GM18868 (cell line): ENCODE measurements around the gene TMEM123.
A peak's percentile ranks its signal among the peaks of the same experiment; 100 is the strongest.

Experiments used
- ATAC-seq: cut with Tn5 transposase; IDR thresholded peaks from one replicate; pipeline ENCODE4 v1.9.1; 2021; ENCODE audit warnings: mild to moderate bottlenecking, moderate library complexity; ENCODE audit not compliant: unreplicated experiment

TMEM123 gene

DNA sequence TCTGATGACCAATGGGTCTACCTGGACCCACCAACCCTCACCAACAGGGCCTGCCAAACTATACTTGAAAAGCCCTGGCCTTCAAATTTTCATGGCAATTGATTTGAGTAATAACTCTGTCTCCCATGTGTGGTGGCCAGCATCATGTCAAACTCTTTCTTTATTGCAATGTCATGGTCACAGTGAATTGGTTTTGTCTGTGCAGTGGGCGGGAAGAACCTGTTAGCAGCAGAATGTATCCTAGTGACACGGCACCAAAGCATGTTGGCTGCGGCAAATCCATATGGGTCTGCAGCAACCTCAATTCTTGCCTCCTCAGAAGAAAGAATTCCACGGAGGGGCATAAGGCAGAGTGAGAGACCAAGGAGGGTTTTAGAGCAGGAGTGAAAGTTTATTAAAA is 19.6 kb upstream of the TMEM123 start:
- ATAC-seq: no peak

DNA sequence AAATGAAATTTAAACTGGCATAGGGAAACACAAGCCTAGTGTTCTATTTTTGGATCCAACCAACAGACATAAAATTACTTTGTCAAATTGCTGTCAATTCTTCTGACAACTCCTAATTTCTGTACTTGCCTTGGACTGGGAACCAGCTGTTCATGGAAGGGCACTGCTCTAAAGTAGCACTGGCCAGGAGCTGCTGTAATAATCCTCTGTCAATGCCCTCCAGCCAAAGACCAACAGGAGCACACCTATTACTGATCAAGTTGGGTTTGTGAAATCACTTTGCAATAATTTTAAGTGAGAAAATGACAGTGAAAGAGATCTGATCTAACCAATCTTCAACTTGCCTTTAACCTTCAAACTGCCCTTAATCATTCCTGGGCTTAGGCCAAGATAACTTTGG is 18.9 kb upstream of the TMEM123 start:
- ATAC-seq: no peak

DNA sequence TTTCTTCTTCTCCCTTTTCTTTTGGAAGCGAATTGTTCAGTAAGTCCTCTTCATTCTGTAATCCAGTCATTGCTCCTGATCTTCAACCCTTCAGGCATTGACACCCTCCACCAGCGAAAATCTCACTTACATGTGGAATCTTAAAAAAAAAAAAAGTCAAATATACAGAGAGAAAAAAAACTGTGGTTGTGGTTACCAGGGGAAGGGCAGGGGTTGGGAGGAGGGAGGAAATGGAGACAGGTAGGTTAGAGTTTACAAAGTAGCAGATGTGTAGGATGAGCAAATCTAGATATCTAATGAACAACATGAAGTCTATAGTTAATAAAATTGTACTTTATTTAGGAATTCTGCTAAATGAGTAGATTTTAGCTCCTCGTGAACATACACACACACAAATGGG is 17.7 kb upstream of the TMEM123 start:
- no peak for ATAC-seq

DNA sequence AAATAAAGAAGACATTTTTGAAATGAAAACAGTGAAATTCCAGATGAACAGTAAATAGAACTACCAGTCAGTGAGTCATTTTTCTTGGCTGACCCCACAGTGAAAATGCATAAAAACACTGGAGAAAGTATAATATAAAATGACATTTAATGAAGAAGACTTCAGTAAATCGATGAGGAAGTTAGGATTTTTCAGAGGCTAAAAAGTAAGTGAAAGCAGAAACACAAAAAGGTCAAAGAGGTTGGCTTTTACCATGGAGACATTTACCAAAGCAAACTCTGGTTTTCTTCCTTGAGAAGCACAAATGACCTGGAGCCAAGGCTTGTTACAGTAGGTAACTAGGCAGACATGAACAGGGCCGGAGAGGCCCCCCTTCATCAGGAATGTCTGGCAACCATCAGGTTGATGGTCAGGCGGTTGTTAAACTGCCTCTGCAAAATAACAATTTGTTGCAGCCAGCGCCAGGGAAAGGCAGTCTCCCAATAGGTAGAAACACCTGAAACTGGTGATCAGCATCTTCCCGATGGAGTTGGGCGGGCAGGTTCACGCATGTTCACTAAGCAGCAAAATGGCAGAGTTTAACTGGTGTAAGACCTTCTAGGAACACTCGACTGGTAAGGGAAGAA is 16.7 kb upstream of the TMEM123 start:
- ATAC-seq: no peak

DNA sequence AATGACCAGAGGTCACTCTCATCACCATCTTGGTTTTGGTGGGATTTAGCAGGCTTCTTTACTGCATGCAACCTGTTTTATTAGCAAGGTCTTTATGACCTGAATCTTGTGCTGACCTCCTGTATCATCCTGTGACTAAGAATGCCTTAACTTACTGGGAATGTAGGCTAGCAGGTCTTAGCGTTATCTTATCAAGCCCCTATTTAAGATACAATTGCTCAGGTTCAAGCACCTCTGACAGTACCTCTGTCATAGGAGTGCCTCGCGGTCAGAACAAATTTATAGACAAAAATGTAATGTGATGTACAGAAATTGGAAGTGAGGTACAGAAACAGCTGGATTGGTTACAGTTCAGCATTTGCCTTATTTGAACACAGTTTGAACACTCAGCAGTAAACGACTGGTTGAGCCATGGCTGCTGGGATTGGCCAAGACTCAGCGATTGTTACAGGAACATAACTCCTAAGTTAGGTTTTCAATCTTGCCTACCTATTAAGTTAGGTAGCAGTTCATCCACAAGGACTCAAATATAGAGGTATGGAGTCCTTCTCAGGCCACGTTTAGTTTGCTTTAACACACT is 16.1 kb upstream of the TMEM123 start:
- ATAC-seq: no peak

DNA sequence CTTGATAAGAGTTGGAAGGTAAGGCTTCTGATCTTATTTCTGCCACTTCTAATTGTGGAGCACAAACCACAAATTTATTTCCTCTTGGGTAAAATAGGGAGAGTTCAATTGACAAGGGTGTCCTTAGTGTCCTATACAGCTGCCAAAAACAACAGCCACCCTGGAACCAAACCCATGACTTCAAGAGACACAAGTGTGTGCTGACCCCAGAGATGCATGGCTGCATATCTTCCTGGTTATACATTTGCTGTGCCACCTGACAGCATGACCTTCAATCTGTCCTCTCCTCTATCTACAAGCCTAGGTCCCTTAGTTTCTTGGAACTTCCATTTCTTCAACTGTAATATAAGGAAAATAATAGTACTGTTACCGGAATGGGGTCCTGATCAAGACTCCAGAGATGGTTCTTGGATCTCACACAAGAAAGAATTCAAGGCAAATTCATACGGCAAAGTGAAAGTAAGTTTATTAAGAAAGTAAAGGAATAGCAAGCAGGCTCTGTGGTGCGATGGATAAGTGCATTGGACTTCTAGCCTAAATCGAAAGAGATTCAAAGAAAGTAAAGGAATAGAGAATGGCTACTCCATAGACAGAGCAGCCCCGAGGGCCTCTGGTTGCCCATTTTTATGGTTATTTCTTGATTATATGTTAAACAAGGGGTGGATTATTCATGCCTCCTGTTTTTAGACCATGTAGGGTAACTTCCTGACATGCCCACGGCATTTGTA is 15.5 kb upstream of the TMEM123 start:
- no peak for ATAC-seq

DNA sequence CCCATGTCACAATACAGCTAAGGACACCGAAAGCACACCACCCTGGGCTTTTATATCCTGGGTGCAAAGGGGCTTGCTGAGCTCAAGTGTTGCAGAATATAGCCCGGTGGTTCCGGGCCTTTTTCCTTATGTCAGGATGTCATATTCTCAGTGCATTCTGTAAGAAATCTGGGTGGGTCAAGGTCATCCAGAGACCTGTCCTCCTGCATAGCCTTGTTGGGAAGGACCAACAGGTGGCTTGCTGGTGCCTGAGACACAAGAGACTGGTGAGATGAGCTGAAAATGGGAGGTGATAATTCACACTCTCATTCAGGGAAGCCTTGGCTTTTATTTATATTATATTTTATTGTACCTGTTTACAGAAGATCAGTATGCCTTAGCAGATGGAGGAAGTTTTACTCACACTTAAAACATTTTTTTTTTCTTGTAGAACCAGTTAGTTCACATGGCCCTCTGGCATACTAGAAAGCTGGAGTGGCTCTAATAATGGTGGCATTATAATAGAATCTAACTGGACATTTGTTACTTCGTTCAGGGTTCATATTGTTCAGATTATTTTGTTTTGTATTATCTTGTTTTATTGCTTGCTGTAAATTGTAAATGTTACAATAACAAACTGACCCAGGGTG is 14.6 kb upstream of the TMEM123 start:
- no peak for ATAC-seq

DNA sequence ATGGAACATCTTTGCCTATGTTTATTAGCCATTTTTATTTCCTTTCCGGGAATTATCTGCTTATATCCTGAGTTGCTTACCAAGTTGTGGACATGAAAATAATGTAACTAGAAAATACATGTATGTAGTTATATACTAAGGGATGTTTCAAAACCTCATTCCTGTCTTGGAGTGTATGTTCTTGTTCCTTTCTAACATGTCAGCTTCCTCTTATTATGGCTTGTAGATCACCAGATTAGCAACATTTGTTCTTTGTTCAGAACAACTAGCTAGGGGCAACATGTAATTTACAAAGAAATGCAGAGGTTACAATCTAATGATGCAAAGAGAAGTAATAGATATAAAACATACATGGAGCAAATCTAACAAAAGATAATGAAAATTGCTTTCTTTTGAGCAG is 13.1 kb upstream of the TMEM123 start:
- no peak for ATAC-seq

DNA sequence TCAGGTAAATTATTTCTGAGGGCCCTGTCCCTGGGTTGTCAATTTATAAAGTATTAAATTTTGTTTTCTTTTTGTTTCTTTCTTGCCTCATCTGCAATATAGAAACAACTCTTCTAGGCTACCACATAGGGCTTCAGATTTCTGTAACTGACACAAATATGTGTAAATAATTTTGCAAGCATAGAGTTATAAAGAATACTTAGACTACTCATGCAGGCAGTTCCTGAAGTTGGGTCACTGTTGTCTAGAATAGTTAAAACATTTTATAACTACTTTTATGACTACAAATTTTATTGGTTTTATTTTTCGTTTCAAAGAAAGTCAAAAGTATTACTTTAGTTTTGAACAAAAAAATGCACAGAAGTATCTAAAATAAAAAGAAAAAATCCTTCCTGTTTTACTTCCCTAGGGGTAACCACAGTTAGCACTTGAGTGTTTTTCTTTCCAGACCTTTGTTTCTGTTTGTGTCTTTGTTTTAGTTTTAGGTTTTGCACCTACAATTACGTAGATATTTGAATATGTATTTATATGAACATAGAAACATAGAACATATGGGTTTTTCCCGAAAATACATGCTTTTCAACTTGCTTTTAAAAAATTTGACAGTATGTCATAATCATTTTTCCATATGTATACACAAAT is 12.4 kb upstream of the TMEM123 start:
- ATAC-seq: peak; percentile 65

DNA sequence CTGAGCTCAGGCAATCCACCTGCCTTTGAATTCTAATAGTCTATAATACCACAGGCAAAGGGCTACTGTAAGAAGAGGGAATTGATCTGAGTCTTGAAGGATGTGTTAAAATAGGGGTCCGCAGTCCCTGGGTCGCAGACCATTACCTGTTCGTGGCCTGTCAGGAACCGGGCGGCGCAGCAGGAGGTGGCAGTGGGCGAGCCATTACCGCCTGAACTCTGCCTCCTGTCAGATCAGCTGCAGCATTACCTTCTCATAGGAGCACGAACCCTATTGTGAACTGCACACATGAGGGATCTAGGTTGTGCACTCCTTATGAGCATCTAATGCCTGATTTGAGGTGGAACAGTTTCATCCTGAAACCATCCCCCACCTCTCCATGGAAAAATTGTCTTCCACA is 11.5 kb upstream of the TMEM123 start:
- no peak for ATAC-seq

DNA sequence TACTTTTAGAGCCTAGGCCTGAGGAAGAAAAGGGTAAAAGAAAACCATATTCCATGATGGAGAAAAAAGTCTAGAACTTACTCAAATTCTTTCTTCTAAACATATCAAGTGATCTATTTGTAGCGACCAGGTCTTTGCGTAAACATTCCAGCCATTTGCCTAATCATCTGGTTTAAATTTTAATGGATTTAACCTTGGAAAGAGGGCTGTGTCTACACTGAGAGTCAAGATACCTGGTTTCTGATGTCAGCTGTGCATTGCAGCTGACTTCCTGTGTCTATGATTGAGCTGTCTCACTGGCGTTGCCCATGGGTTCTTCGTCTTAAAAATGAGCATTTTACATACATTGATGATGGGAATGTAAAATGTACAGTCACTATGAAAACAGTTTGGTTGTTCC is 10.0 kb upstream of the TMEM123 start:
- ATAC-seq: no peak

DNA sequence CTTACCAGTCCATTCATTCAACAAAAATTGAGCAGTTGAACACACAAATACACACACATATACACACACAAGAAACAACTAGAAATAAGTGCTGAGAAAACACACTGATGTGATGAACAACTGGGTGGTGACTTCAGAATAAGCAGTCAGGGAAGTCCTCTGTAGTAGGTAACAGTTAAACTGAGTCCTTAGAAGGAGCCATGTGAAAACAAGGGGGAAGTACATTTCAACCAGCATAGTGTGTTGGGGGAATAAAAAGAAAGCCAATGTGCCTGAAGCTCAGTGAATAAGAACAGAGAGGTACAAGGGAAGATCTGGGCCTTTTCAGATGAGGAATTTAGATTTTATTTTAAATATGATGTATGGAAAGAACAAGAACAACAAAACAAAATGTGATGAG is 6.8 kb upstream of the TMEM123 start:
- ATAC-seq: peak; percentile 63

DNA sequence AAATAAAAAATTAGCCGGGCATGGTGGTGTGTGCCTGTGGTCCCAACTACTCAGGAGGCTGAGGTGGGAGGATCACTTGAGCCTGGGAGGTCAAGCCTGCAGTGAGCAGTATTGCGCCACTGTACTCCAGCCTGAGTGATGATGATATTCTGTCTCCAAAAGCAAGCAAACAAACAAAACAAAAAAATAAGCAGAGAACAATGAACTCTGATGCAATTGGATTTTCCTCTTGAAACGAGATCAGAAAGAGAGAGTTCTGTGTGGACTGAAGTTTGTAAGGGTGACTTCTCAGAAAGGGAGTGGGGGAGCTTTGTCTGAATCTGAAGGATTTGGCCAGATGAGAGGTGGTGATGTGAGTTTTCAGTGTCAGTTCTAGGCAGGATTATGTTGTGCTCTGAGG is 6.0 kb upstream of the TMEM123 start:
- ATAC-seq: no peak

DNA sequence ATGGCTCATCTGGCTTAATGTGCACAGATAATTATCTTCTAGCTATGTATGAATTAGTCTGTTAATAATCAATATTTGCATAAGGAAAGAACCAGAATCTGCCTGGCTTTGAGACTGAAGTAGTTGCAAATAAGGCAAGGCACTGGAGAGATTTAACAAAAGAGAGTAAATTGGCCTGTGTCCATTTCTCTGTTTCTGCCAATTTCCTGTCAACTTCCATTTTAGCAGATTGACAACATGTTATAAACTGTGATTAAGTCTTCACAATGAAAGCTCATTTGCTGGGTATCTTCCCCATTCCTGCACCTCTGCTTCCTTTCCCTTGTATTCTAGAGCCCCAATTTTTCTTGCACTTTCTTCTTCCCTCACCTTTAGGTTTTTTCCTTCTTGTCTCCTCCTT is 5.3 kb upstream of the TMEM123 start:
- ATAC-seq: no peak

DNA sequence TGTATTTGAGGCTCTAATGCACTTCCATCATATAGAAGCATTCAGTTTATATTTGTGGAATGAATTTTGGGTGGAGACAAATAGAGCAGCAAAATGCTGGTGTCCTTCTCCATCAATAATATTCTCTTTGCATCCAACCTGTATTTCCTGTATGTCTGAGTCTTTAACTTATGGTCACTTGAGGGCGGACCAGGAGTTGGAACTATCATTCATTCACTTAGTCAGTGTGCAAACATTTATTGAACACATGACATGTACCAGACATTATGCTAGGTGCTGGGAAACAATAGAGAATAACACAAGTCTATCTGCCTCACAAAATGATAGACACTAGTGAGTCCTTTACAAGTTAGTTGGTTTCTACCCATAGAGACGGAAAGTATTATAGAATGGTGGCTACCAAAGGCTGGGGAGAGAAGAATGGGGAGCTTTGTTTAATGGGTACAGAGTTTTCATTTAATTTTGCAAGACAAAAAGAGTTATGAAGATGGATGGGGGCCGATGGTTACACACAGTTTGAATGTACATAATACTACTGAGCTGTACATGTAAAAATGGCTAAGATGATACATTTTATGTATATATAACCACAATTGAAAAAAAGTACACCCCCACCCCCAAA is 4.6 kb upstream of the TMEM123 start:
- no peak for ATAC-seq

DNA sequence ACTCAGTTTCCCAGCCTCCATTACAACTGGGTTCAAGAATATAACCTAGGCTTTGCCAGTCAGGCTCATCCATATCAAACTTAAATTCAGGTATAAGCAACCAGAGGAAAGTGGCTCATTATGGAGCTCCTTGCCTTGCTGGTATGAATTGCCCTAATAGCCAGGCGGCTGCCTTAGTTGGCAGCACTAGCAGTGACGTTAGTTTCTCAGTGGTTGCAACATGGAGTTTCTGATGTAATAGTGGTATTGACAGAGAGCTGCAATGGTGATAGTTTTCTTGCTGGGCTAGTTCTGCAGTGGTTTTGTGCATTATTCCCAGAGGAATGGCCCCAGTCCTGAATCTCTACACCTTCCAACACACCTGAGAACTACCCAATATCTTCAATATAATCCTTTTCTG is 3.8 kb upstream of the TMEM123 start:
- ATAC-seq: no peak

DNA sequence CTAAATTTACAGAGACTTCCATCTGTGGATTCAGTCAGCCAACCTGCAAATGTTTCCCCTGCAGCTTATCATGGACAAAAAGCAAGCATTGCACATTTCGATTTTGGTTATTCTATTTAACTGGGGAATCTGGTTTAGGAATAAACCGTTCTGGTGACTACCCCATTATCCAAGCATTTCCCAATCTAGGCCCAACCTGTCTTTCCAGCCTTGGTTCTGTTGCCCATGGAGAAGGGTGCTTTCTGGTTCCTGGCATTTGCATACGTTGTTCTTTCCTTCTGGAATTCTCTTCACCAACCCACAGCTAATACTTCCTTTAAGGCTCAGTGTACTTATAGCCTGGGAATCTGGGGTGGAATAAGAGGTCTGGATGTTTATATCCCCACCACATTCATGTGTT is 1.4 kb upstream of the TMEM123 start:
- ATAC-seq: no peak

DNA sequence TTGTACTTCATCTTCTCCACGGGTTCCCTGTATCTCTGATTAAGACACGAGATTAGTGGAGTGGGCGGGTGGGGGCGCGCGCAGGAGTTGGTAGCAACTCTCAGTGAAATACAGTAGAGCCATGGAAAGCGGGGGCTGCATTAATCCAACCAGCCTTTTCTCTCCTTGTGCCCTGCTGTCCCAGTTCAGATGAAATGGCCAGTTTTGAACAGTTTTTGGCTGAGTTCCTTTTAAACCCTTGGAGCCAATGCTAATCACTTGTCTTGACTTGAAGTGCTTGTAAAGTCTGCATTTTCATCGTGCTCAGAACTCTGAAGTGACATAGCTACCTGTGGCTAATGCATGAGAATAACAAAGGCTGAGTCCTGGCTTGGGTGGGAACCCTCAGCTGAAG is 734 bp upstream of the TMEM123 start:
- peak; percentile 3 for ATAC-seq

DNA sequence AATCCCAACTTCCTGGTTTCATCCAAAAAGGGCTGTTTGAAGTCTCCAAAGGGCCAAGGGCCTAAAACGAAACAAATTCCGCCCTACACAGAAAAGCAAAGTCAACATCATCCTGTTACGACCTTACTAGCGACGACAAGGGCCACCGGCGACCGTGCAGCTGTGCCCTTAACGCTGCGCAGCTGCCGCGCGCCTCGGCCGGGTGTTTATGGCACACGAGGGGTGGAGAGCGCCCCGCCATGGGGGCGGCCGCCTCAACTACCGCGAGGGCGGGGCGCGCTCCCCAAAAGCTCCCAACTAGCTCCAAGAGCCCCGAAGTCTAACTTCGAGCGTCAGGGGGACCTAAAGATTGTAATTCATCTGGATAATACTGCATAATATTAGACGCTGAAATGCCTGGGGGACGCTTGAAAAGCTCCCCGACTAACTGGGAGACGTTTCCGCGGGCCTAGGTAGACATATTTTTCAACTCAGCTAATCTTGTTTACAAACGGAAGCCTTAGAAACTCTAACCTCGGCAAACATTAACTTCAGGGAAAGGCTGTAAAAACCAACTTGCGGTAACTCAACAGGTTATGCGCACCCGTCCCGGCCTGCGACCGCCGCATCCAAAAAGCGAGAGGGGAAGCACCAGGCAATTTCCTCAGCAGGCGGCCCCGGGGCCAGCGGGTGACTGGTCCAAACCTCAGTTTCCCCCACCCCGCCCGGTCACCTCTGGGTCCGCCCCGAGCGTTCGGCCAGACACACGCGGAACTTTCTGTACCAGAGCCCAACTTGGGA is 694 bp downstream of the TMEM123 start:
- peak; percentile 57 for ATAC-seq

DNA sequence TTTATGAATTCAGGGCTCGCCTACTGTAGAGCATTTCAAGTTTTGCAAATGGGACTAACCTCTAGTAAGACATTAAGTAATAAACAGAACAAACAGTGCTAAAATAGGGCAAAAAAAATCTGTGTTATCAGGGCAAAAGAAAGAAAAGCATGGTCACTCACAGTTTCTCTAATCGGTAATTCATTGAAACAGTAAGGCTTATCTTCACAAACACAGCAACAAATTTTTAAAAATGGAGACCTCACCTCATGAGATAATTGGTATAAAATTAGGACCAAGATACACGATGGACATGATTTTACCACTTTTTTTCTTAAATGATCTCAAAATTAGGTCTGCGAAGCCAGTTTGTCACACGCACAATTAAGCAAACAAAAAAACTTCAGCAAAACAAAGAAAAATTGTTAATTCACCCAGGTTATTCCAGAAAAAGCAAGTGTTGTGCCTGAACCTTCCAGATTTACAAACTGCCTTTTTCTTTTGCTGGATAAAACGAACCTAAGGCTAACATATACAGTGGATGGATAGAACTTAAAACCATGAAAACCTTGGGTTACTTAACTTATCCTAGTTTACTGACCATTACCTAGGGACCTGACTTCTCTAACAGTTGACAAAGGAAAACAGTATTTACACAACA is 1.4 kb downstream of the TMEM123 start:
- ATAC-seq: no peak
